Vagina (tissue), 2 donors: Measurements from ENCODE around the gene AP2B1.

Source experiments
- POLR2A ChIP-seq, 2 donors: fragments of 450-650 bp; IDR thresholded peaks; one replicate each; pipeline ENCODE4 v1.6.1; 2017; ENCODE audit warnings: antibody characterized with exemption in 2 of 2, mild to moderate bottlenecking in 2 of 2, moderate library complexity in 2 of 2
- POLR2AphosphoS5 ChIP-seq, 2 donors: sonication (generic); formaldehyde crosslinking; IDR thresholded peaks; one replicate each; pipeline ENCODE4 v1.9.0; 2017; ENCODE audit warnings: antibody characterized with exemption in 2 of 2, mild to moderate bottlenecking in 2 of 2, low read depth in 1 of 2; ENCODE audit not compliant: insufficient read depth in 1 of 2
- TF ChIP-seq, protein P1 (sequence below), 3 experiments: fragments of 450-650 bp in 2 of 3; fragments of 200-600 bp in 1 of 3; sonication (generic) in 1 of 3; IDR thresholded peaks; one replicate each; pipeline ENCODE4 v1.5.1; 2017 to 2019; ENCODE audit warnings: antibody characterized with exemption in 3 of 3, mild to moderate bottlenecking in 2 of 3, moderate library complexity in 2 of 3

DNA sequence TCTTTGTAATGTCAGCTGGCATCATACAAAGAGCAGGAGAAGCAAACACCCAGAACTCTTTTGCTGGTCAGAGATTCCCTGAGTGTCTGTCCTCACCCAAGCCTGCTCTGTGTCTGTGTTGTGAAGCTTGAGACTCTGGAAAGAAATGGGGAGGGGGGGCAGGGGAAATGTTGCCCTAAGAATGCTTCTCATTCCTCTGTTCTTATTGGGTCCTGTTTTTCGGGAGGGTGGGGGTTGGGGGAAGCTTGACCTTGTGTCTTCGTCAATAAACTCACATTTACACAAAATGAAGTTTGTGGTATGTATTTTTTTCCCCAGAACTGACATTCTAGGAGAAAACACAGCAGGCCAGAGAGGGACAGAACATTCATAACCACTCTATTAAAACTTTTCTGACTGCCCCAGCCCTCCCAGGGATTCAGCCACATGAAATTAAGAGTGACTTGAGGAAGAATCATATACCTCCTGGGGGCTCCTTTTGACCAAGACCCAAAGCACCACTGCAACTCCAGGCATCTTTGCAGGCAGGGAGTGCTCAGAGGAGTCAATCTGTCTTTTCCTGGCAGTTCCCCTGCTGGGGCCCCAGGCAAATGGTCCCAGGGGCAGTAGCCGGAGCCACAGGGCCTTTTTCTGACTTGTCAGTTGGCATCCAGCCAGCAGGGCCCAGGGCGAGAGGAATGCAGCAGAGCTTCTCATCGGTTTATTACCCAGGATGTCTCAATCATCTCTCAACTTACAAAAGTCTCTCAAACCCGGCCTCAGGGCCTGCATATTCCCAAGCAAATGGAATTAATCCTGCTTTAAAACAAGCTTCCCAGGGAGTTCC is 139.2 kb downstream of the AP2B1 start:
- TF ChIP-seq, protein P1, sequence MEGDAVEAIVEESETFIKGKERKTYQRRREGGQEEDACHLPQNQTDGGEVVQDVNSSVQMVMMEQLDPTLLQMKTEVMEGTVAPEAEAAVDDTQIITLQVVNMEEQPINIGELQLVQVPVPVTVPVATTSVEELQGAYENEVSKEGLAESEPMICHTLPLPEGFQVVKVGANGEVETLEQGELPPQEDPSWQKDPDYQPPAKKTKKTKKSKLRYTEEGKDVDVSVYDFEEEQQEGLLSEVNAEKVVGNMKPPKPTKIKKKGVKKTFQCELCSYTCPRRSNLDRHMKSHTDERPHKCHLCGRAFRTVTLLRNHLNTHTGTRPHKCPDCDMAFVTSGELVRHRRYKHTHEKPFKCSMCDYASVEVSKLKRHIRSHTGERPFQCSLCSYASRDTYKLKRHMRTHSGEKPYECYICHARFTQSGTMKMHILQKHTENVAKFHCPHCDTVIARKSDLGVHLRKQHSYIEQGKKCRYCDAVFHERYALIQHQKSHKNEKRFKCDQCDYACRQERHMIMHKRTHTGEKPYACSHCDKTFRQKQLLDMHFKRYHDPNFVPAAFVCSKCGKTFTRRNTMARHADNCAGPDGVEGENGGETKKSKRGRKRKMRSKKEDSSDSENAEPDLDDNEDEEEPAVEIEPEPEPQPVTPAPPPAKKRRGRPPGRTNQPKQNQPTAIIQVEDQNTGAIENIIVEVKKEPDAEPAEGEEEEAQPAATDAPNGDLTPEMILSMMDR (IDR thresholded peaks at IDR 0.05) = no peak
- TF ChIP-seq POLR2A (IDR thresholded peaks at IDR 0.05) (no peak), POLR2AphosphoS5 (IDR thresholded peaks at IDR 0.05; ENCODE audit: insufficient read depth in 1 of 2, low read depth in 1 of 2) (peak in 1 of 2 donors; percentile 67)
